Activated CD4-positive, alpha-beta memory T cell treated with anti-CD3 and anti-CD28 coated beads for 36 hours (primary cell): ENCODE measurements around the gene DAGLA. TPM values are rescaled to one million over a fixed set of nuclear protein-coding genes. Genes with fewer than 3 reads are reported as not detected.
"Not testable (repeated sequence)": the region's sequence is repeated elsewhere in the genome, so short reads cannot be mapped to it uniquely, and the experiment has no call there.

Experiments
- CTCF ChIA-PET: fragments of 350-600 bp; sonication (Branson Sonifier 250); formaldehyde crosslinking; loops from one replicate; lab custom pipeline; 2021; ENCODE audit warnings: antibody characterized with exemption, inconsistent platforms; lab: Charles Lee
- POLR2A ChIA-PET: fragments of 350-600 bp; sonication (Branson Sonifier 250); formaldehyde crosslinking; loops from one replicate; lab custom pipeline; 2021; ENCODE audit warnings: antibody characterized with exemption; lab: Charles Lee
- DNase-seq: peaks from one replicate; pipeline ENCODE4 v3.0.0-alpha.2; 2020
- H3K27ac Mint-ChIP-seq: one replicate; pipeline ENCODE4 v1.8.0; 2021; ENCODE audit warnings: mixed read lengths
- H3K27me3 Mint-ChIP-seq: one replicate; pipeline ENCODE4 v1.8.0; 2021; ENCODE audit warnings: mixed read lengths
- H3K36me3 Mint-ChIP-seq: one replicate; pipeline ENCODE4 v1.8.0; 2021; ENCODE audit warnings: mixed read lengths
- H3K4me1 Mint-ChIP-seq: one replicate; pipeline ENCODE4 v1.8.0; 2021; ENCODE audit warnings: low read depth, mixed read lengths
- H3K4me3 Mint-ChIP-seq: one replicate; pipeline ENCODE4 v1.8.0; 2021; ENCODE audit warnings: mild to moderate bottlenecking, mixed read lengths
- H3K9me3 Mint-ChIP-seq: one replicate; pipeline ENCODE4 v1.8.0; 2021; ENCODE audit warnings: mixed read lengths
- intact Hi-C: fragments of 100-400 bp; cut with micrococcal nuclease; formaldehyde crosslinking; loops from one replicate; pipeline ENCODE4 v1.15.1; 2023
- total RNA-seq, 2 experiments: library from RNA; stranded (reverse); gene quantifications; one replicate each; pipeline ENCODE4 v1.2.3, GENCODE V29; 2021

The DAGLA gene
- total RNA-seq, 2 experiments from 2014 or later = 0.12 to 0.15 TPM

- H3K27me3 Mint-ChIP-seq = peaks cover 16% of the 10 kb centered on the region
- no peak overlapping the region for H3K27ac Mint-ChIP-seq
- no peak for DNase-seq
- ChIA-PET POLR2A (no interaction called here), CTCF (interaction anchor here (0.8 to 5.5 kb wide), 2 partner anchors 14 to 136 kb away, joined by 3 to 17 read pairs; no protein-coding TSS in a partner anchor)
- H3K9me3 Mint-ChIP-seq = no peaks in the 10 kb centered on the region
- intact Hi-C loops = no loop called here
- H3K4me3 Mint-ChIP-seq = no peak overlapping the region
- H3K4me1 Mint-ChIP-seq = no peaks in the 10 kb centered on the region
- no peaks in the 10 kb centered on the region for H3K36me3 Mint-ChIP-seq
Measured at GRCh38 chr11:61652135-61652534, 28.1 kb upstream of the DAGLA start.

DNA sequence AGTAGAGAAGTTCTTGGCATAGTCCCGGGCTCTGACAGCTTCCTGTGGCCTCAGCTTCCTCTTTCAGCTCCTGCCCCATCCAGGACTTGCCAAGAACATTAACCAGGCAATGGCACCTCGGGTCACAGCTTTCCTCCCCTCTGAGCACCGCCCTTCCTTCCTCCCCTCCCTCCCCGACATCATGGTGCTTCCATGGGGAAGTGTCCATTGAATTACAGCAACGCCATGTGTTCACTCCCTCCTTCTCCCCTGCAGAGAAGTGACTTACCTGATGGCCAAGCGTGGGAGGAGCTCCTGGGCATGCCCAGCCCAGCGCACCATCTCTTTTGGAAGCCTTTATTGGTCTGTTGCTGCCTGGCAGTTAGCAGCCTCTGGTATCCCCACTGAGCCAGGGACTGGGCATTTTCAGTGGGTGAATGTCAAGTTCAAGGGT lies 25.8 kb upstream of the DAGLA start:
- no peaks in the 10 kb centered on the region for H3K9me3 Mint-ChIP-seq
- CTCF ChIA-PET = no interaction called here

GRCh38 chr11:61655266-61656159 lies 24.7 kb upstream of the DAGLA start:
- CTCF ChIA-PET, POLR2A ChIA-PET, H3K27ac Mint-ChIP-seq, H3K4me1 Mint-ChIP-seq, intact Hi-C loops, H3K4me3 Mint-ChIP-seq, DNase-seq, H3K9me3 Mint-ChIP-seq, H3K36me3 Mint-ChIP-seq: not testable (repeated sequence)
- peaks cover 16% of the 10 kb centered on the region for H3K27me3 Mint-ChIP-seq

More for the DNA sequence above, 25.8 kb upstream of the DAGLA start:
- intact Hi-C loops = no loop called here
- Mint-ChIP-seq H3K4me3 (no peak overlapping the region), H3K4me1 (no peaks in the 10 kb centered on the region), H3K27me3 (peaks cover 16% of the 10 kb centered on the region), H3K36me3 (no peaks in the 10 kb centered on the region), H3K27ac (no peak overlapping the region)
- no peak for DNase-seq
- POLR2A ChIA-PET = no interaction called here

DNA sequence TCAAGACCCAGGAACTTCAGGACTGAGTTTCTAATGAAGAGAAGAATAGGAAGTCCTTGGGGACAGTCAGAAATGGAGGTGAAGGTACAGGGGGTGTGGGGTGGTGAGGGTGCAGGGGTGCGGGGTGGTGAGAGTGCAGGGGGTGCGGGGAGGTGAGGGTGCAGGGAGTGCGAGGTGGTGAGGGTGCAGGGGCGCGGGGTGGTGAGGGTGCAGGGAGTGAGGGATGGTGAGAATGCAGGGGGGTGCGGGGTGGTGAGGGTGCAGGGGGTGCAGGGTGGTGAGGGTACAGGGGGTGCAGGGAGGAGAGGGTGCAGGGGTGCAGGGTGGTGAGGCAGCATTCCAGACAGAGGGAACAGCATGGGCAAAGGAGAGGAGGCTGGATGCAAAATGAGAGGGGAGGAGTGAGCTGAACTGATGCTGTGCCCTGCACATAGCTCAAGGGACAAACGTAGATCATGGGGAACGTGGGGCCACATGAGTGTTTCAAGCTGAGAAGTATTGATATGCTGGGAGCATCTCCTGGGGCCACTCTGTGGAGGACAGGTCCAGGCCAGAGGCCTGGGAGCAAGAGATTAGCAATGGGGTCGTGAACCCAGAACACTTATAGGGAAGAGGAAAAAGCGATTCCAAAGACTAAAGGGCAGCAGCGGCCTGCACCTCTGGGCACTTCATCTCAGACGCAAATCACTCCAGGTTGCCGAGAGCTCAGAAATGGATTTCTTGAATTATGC lies 23.7 kb upstream of the DAGLA start:
- H3K9me3 Mint-ChIP-seq = no peaks in the 10 kb centered on the region
- no peak overlapping the region for H3K27ac Mint-ChIP-seq
- H3K4me3 Mint-ChIP-seq = no peak overlapping the region
- DNase-seq = no peak
- POLR2A ChIA-PET = no interaction called here
- H3K27me3 Mint-ChIP-seq = peaks cover 16% of the 10 kb centered on the region
- CTCF ChIA-PET = no interaction called here
- H3K36me3 Mint-ChIP-seq = no peaks in the 10 kb centered on the region
- no peaks in the 10 kb centered on the region for H3K4me1 Mint-ChIP-seq
- intact Hi-C loops = no loop called here

GRCh38 chr11:61657566-61658290 lies 22.5 kb upstream of the DAGLA start:
- Mint-ChIP-seq H3K4me1 (no peaks in the 10 kb centered on the region), H3K9me3 (no peaks in the 10 kb centered on the region), H3K27ac (no peak overlapping the region), H3K4me3 (no peak overlapping the region), H3K27me3 (peaks cover 10% of the 10 kb centered on the region), H3K36me3 (no peaks in the 10 kb centered on the region)
- ChIA-PET POLR2A (no interaction called here), CTCF (no interaction called here)
- intact Hi-C loops = no loop called here
- no peak for DNase-seq

GRCh38 chr11:61659413-61660196 lies 20.6 kb upstream of the DAGLA start:
- H3K27me3 Mint-ChIP-seq = peaks cover 2% of the 10 kb centered on the region
- no peak for DNase-seq
- no peak overlapping the region for H3K27ac Mint-ChIP-seq
- no peaks in the 10 kb centered on the region for H3K4me1 Mint-ChIP-seq
- no peaks in the 10 kb centered on the region for H3K9me3 Mint-ChIP-seq
- H3K4me3 Mint-ChIP-seq = no peak overlapping the region
- CTCF ChIA-PET = no interaction called here
- H3K36me3 Mint-ChIP-seq = no peaks in the 10 kb centered on the region
- intact Hi-C loops = no loop called here
- POLR2A ChIA-PET = no interaction called here

GRCh38 chr11:61660997-61661396 lies 19.2 kb upstream of the DAGLA start:
- H3K27me3 Mint-ChIP-seq, intact Hi-C loops, H3K9me3 Mint-ChIP-seq, H3K27ac Mint-ChIP-seq, POLR2A ChIA-PET, H3K36me3 Mint-ChIP-seq, H3K4me1 Mint-ChIP-seq, DNase-seq, H3K4me3 Mint-ChIP-seq, CTCF ChIA-PET: not testable (repeated sequence)

- no peak overlapping the region for H3K27ac Mint-ChIP-seq
- peaks cover 2% of the 10 kb centered on the region for H3K27me3 Mint-ChIP-seq
- POLR2A ChIA-PET = no interaction called here
- H3K36me3 Mint-ChIP-seq = no peaks in the 10 kb centered on the region
- no peaks in the 10 kb centered on the region for H3K9me3 Mint-ChIP-seq
- intact Hi-C loops = no loop called here
- H3K4me3 Mint-ChIP-seq = no peak overlapping the region
- CTCF ChIA-PET = no interaction called here
- DNase-seq = no peak
- H3K4me1 Mint-ChIP-seq = no peaks in the 10 kb centered on the region
Measured at GRCh38 chr11:61666684-61667297, 13.4 kb upstream of the DAGLA start.

DNA sequence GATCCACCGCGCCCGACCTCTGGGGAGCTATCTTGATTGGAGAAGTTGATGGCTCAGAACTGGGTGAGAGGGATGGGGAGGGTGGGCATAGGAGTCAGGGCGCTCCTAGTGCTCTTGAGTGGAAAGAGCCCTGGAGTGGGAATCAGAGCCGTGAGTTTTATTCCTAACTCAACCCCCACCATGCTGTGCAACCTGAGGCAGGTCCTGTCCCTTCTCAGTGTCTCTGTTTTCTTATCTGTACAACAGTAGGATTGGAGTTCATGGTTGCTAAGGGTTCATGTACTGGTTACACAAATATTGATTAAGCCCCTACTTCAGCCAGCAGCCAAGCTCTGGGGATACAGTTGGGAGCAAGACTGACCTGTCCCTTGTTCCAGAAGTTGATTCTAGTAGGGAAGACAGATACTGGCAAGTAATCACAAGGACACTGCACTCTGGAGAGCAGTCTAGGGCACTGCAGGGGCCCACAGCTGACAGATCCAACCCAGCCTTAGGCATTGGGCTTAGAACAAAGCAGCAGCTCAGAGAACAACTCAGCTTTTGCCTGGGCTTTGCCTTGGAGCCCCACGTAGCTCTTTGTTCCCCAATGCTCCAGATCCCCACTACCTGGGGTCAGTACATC lies 12.4 kb upstream of the DAGLA start:
- no peak for DNase-seq
- Mint-ChIP-seq H3K27ac (no peak overlapping the region), H3K27me3 (no peaks in the 10 kb centered on the region), H3K4me3 (no peak overlapping the region), H3K4me1 (no peaks in the 10 kb centered on the region), H3K9me3 (no peaks in the 10 kb centered on the region), H3K36me3 (no peaks in the 10 kb centered on the region)
- intact Hi-C loops = no loop called here
- ChIA-PET CTCF (interaction anchor here (1.1 to 1.5 kb wide), 2 partner anchors 11 to 66 kb away, joined by 3 to 4 read pairs; no protein-coding TSS in a partner anchor), POLR2A (no interaction called here)

DNA sequence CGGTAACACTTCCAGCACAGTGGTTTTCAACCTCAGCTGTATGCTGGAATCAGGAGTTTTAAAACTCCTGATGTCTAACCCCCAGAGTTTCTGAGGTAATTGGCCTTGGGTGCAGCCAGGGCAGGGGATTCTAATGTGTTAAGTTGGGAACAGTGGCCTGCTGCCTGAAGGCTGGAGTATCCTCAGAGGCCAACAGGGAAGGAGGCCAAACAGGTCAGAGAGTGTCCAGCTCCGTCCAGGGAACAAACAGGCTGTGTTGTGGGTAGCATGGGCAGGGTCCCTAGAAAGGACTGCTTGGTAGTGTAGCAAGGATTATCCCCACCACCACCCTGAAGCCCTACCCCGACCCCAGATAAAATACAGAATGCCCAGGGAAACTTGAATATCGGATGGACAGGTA lies 10.8 kb upstream of the DAGLA start:
- no peak for DNase-seq
- Mint-ChIP-seq H3K4me3 (no peak overlapping the region), H3K9me3 (no peaks in the 10 kb centered on the region), H3K27me3 (peaks cover 9% of the 10 kb centered on the region), H3K4me1 (no peaks in the 10 kb centered on the region), H3K36me3 (no peaks in the 10 kb centered on the region), H3K27ac (no peak overlapping the region)
- intact Hi-C loops = no loop called here
- CTCF ChIA-PET = interaction anchor here (1.5 kb wide), 1 partner anchor 9 kb away, joined by 4 read pairs; no protein-coding TSS in a partner anchor
- POLR2A ChIA-PET = interaction anchor here (0.6 kb wide), 1 partner anchor 28 kb away, joined by 3 read pairs; no protein-coding TSS in a partner anchor

GRCh38 chr11:61670626-61671025 lies 9.6 kb upstream of the DAGLA start:
- Mint-ChIP-seq H3K4me3 (no peak overlapping the region), H3K9me3 (no peaks in the 10 kb centered on the region), H3K27ac (no peak overlapping the region), H3K4me1 (no peaks in the 10 kb centered on the region), H3K27me3 (peaks cover 17% of the 10 kb centered on the region), H3K36me3 (no peaks in the 10 kb centered on the region)
- intact Hi-C loops = no loop called here
- ChIA-PET POLR2A (no interaction called here), CTCF (interaction anchor here (1.1 to 1.3 kb wide), 2 partner anchors 8 to 21 kb away, joined by 3 read pairs; no protein-coding TSS in a partner anchor)
- DNase-seq = no peak
